GM12878 (cell line): ENCODE results near the gene CAMK1. TPM values are rescaled to one million over a fixed set of nuclear protein-coding genes. Genes with fewer than 3 reads are reported as not detected.
A peak's percentile ranks its signal among the peaks of the same experiment; 100 is the strongest.

Experiments used
- ATAC-seq: fragments of 200-7000 bp; cut with Tn5 transposase; 3 replicates; pipeline ENCODE4 v1.9.1; 2020; ENCODE audit warnings: mild to moderate bottlenecking, moderate library complexity
- BruUV-seq: library from RNA; stranded (reverse); fragments of 400-500 nt; replicated peaks from 2 replicates; lab custom pipeline; 2021; lab: Mats Ljungman, UMichigan
- CTCF ChIA-PET: fragments of 300-600 bp; sonication (Branson Sonifier 250); formaldehyde crosslinking; extraction: SDS; loops from one replicate; lab custom pipeline; 2021; ENCODE audit warnings: inconsistent platforms; lab: Yijun Ruan, JAX
- POLR2A ChIA-PET: fragments of 350-600 bp; formaldehyde crosslinking; extraction: SDS; loops from one replicate; lab custom pipeline; 2021; ENCODE audit warnings: inconsistent platforms; lab: Charles Lee
- RAD21 ChIA-PET: fragments of 300-600 bp; sonication (Branson Sonifier 250); formaldehyde crosslinking; loops from one replicate; lab custom pipeline; 2023; ENCODE audit warnings: antibody characterized with exemption; ENCODE audit not compliant: unreplicated experiment; lab: Charles Lee
- SMC1A ChIA-PET: fragments of 300-600 bp; sonication (Branson Sonifier 250); formaldehyde crosslinking; loops from one replicate; lab custom pipeline; 2023; ENCODE audit not compliant: unreplicated experiment, uncharacterized antibody; lab: Charles Lee
- DNase-seq: peaks from one replicate; pipeline ENCODE4 v3.0.0-alpha.2; 2011; ENCODE audit warnings: low read depth, low spot score
- FAIRE-seq: peaks from 3 replicates; lab custom pipeline; 2011; peaks lifted over from hg19 to GRCh38; lab: Jason Lieb, UNC
- H2AFZ ChIP-seq: 2 replicates; pipeline ENCODE4 v1.6.0; 2011; ENCODE audit warnings: low read depth, low read length, control low read depth; ENCODE audit not compliant: control insufficient read depth
- H3K27ac ChIP-seq: 2 replicates; pipeline ENCODE4 v1.5.1; 2011; ENCODE audit warnings: control low read depth; ENCODE audit not compliant: control insufficient read depth, insufficient read depth
- H3K27me3 ChIP-seq, 2 experiments: replicated peaks in 1 of 2; 2 replicates each; pipeline versions ENCODE4 v1.6.0 to v1.6.1; 2011; ENCODE audit warnings: low read length in 1 of 2; ENCODE audit not compliant: control insufficient read depth in 2 of 2, insufficient read depth in 2 of 2
- H3K36me3 ChIP-seq, 2 experiments: 2 replicates each; pipeline ENCODE4 v1.5.1; 2011; ENCODE audit warnings: low read length in 1 of 2; ENCODE audit not compliant: control insufficient read depth in 2 of 2, insufficient read depth in 2 of 2
- H3K4me1 ChIP-seq: 2 replicates; pipeline ENCODE4 v1.6.1; 2011; ENCODE audit warnings: mild to moderate bottlenecking, low read length, moderate library complexity, mixed read lengths; ENCODE audit not compliant: control insufficient read depth, insufficient read depth
- H3K4me2 ChIP-seq: 2 replicates; pipeline ENCODE4 v1.6.0; 2011; ENCODE audit warnings: control low read depth; ENCODE audit not compliant: control insufficient read depth, insufficient read depth
- H3K4me3 ChIP-seq: fragments of 200-600 bp; sonication (generic); 2 replicates; pipeline ENCODE4 v1.5.1; 2016
- H3K79me2 ChIP-seq: 2 replicates; pipeline ENCODE4 v1.6.0; 2011; ENCODE audit warnings: low read length; ENCODE audit not compliant: control insufficient read depth, insufficient read depth
- H3K9ac ChIP-seq: 2 replicates; pipeline ENCODE4 v1.8.0; 2011; ENCODE audit warnings: low read length, control low read depth, mixed read lengths; ENCODE audit not compliant: control insufficient read depth, insufficient read depth
- H3K9me3 ChIP-seq: replicated peaks from 3 replicates; pipeline ENCODE4 v1.5.1; 2011; ENCODE audit warnings: mild to moderate bottlenecking, low read length; ENCODE audit not compliant: control insufficient read depth, insufficient read depth
- H4K20me1 ChIP-seq: 2 replicates; pipeline ENCODE4 v1.6.0; 2011; ENCODE audit not compliant: control insufficient read depth, insufficient read depth
- CHD1 ChIP-seq: IDR thresholded peaks from 2 replicates; pipeline ENCODE4 v1.6.1; 2012; ENCODE audit warnings: low read depth, low read length, improper control_type of control experiment
- IRF4 ChIP-seq: IDR thresholded peaks from 2 replicates; pipeline ENCODE4 v1.6.1; 2011; ENCODE audit warnings: low read depth, low read length
- MEF2A ChIP-seq: IDR thresholded peaks from 2 replicates; pipeline ENCODE4 v1.6.1; 2011; ENCODE audit warnings: low read depth, mild to moderate bottlenecking, low read length, moderate library complexity; ENCODE audit not compliant: insufficient read depth
- NR2F1 ChIP-seq: fragments of 450-650 bp; conservative IDR thresholded peaks from 2 replicates; pipeline ENCODE4 v1.6.1; 2017; ENCODE audit warnings: mild to moderate bottlenecking
- PAX8 ChIP-seq: fragments of 450-650 bp; IDR thresholded peaks from 2 replicates; pipeline ENCODE4 v1.6.1; 2017; ENCODE audit warnings: mild to moderate bottlenecking, moderate library complexity
- SMAD1 ChIP-seq: fragments of 450-650 bp; IDR thresholded peaks from 2 replicates; pipeline ENCODE4 v1.6.1; 2018; ENCODE audit warnings: mild to moderate bottlenecking, low read depth; ENCODE audit not compliant: partially characterized antibody
- SP1 ChIP-seq: IDR thresholded peaks from one replicate; pipeline ENCODE4 v1.6.1; 2011; ENCODE audit warnings: low read depth, low read length
- STAT1 ChIP-seq: fragments of 450-650 bp; conservative IDR thresholded peaks from 2 replicates; pipeline ENCODE4 v1.6.1; 2014; ENCODE audit warnings: antibody characterized with exemption, mild to moderate bottlenecking
- YY1 ChIP-seq: IDR thresholded peaks from 2 replicates; pipeline ENCODE4 v1.6.1; 2011; ENCODE audit warnings: low read depth, mild to moderate bottlenecking, low read length
- WGBS: methylation state at CpG from one replicate; pipeline ENCODE4 v1.1.6; 2016; ENCODE audit warnings: low lambda C conversion rate; ENCODE audit not compliant: insufficient replicate concordance, insufficient coverage; ENCODE audit errors: missing lambda C conversion rate; 5-methylcytosine and 5-hydroxymethylcytosine counted together
- in situ Hi-C: fragments of 300-500 bp; cut with MboI; formaldehyde crosslinking; loops from 9 replicates; pipeline ENCODE4 v1.14.3; 2018; ENCODE audit warnings: mixed read lengths
- intact Hi-C: fragments of 100-400 bp; cut with micrococcal nuclease; formaldehyde crosslinking; loops from one replicate; pipeline ENCODE4 v1.14.2; 2022; ENCODE audit not compliant: unreplicated experiment
- polyA plus RNA-seq, 11 experiments: library from polyadenylated mRNA; depleted of rRNA in 4 of 11; unstranded in 6 of 11; stranded (reverse) in 5 of 11; fragments of >200 nt; fragmentation: Nextera tagmentation in 4 of 11; fragmentation: Illumina TruSeq in 1 of 11; extraction: Ambion mirVana in 4 of 11; extraction: Trizol in 1 of 11; gene quantifications; 1 replicate in 1 of 11; 2 replicates in 10 of 11; pipeline versions ENCODE4 v1.2.1 to v1.2.3, GENCODE V29; 2011 to 2016; ENCODE audit warnings: inconsistent platforms in 2 of 11, missing spikeins in 2 of 11, low read depth in 1 of 11
- total RNA-seq, 4 experiments: library from RNA; depleted of rRNA in 3 of 4; stranded (reverse); fragments of >200 nt in 3 of 4; fragmentation: Illumina TruSeq in 1 of 4; extraction: Trizol in 1 of 4; gene quantifications; 2 replicates each; pipeline versions ENCODE4 v1.2.1 to v1.2.3, GENCODE V29; 2013 to 2021
- TF ChIP-seq, protein P1 (sequence below): fragments of 150-350 bp; IDR thresholded peaks from 2 replicates; pipeline ENCODE4 v1.6.1; 2014; ENCODE audit warnings: mild to moderate bottlenecking, low read depth, low read length
- TF ChIP-seq, protein P2 (sequence below): fragments of 450-650 bp; IDR thresholded peaks from 2 replicates; pipeline ENCODE4 v1.6.1; 2017; ENCODE audit warnings: mild to moderate bottlenecking, moderate library complexity
- TF ChIP-seq, protein P3 (sequence below): IDR thresholded peaks from 2 replicates; pipeline ENCODE4 v1.6.1; 2012; ENCODE audit warnings: low read depth, low read length, improper control_type of control experiment

Gene CAMK1
- total and polyA plus RNA-seq, 10 of the 15 experiments (the other 5 are each of a cell fraction or from before 2014, with no cell fraction given) = 0.24 to 2.1 (median 0.51) TPM; not detected in 2

DNA sequence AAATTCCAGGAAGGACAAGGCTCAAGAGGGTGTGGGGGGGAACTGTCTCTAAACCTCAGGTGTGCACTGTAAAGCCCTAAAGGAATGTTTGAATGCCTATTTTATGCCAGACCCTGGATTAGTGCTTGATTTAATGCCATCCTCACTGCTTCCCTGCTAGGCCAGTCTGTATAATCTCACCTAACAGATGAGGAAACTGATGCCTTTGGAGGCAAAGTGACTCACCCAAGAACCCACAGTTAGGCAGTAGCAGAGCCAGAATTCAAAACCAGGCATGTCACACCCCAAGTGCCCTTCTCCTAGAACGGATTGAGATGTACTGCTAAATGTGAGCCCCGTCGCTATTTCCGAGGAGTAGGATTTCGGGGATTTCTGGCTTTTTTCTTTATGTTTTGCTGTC is 7.8 kb downstream of the CAMK1 start:
- Histone ChIP-seq H3K9me3 (no peaks in the 10 kb centered on the region), H3K79me2 (no peaks in the 10 kb centered on the region), H4K20me1 (no peaks in the 10 kb centered on the region), H3K9ac (no peak overlapping the region), H3K27me3 (no peaks in the 10 kb centered on the region), H3K27ac (no peak overlapping the region), H3K4me2 (no peak overlapping the region), H2AFZ (no peak overlapping the region), H3K36me3 (peaks cover 0 to 2% of the 10 kb centered on the region in 2 experiments; a peak in 3 of 4 replicates), H3K4me3 (no peak overlapping the region), H3K4me1 (no peaks in the 10 kb centered on the region)
- ChIA-PET CTCF (no interaction called here), POLR2A (interaction anchor here (0.5 kb wide), 1 partner anchor 336 kb away, joined by 5 read pairs; no protein-coding TSS in a partner anchor), RAD21 (no interaction called here), SMC1A (no interaction called here)
- TSS peak; percentile 32 for BruUV-seq
- in situ Hi-C loops = no loop called here
- intact Hi-C loops = no loop called here
- no peak for FAIRE-seq
- TF ChIP-seq PAX8 (no peak), SMAD1 (no peak), IRF4 (no peak), SP1 (no peak)
- ATAC-seq = no peak
- 97% methylated on average over 5 of the region's 5 CpGs for WGBS
- DNase-seq = no peak

DNA sequence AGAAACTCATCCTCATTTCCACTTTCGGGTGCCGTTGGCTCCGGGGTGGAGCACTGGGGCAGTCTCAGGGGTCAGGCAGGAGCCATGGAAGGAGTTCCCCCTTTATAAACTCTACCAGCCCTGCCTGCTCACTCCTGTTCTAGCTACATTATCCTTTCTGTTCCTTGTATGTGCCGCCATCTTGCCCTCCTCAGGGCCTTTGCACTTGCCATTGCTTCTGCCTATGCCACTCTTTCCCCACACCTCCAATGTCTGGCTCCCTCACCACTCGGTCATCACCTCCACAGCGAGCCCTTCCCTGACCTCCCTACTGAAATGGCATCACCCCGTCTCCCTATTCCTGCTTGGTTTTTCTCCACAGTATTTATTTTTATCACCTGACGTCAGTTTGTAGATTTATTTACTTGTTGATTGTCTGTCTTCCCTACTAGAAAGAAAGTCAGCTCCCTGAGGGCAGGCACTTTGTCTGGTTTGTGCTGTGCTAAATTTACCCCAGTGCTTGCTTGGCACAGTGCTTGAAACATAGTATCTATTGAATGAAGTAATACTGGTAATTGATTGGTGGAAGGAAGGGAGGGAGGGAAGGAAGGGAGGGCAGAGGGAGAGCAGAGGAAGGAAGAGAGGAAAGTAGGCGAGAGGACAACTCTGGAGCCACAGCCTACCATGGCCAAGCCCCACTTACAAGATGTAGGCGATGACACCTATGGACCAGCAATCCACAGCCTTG is 8.8 kb downstream of the CAMK1 start:
- in situ Hi-C loops = no loop called here
- Histone ChIP-seq H3K9me3 (no peaks in the 10 kb centered on the region), H2AFZ (no peak overlapping the region), H4K20me1 (no peaks in the 10 kb centered on the region), H3K4me2 (no peak overlapping the region), H3K9ac (no peak overlapping the region), H3K27me3 (no peaks in the 10 kb centered on the region), H3K4me3 (no peak overlapping the region), H3K4me1 (no peaks in the 10 kb centered on the region), H3K79me2 (no peaks in the 10 kb centered on the region), H3K36me3 (peaks cover 0 to 2% of the 10 kb centered on the region in 2 experiments; a peak in 3 of 4 replicates), H3K27ac (no peak overlapping the region)
- ChIA-PET CTCF (no interaction called here), SMC1A (no interaction called here), RAD21 (no interaction called here), POLR2A (no interaction called here)
- no peak for DNase-seq
- WGBS = 91% methylated on average over 10 of the region's 10 CpGs
- ATAC-seq = no peak
- FAIRE-seq = no peak
- BruUV-seq = no TSS peak
- intact Hi-C loops = no loop called here
- TF ChIP-seq, protein P1, sequence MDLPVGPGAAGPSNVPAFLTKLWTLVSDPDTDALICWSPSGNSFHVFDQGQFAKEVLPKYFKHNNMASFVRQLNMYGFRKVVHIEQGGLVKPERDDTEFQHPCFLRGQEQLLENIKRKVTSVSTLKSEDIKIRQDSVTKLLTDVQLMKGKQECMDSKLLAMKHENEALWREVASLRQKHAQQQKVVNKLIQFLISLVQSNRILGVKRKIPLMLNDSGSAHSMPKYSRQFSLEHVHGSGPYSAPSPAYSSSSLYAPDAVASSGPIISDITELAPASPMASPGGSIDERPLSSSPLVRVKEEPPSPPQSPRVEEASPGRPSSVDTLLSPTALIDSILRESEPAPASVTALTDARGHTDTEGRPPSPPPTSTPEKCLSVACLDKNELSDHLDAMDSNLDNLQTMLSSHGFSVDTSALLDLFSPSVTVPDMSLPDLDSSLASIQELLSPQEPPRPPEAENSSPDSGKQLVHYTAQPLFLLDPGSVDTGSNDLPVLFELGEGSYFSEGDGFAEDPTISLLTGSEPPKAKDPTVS = no peak
- TF ChIP-seq, protein P2, sequence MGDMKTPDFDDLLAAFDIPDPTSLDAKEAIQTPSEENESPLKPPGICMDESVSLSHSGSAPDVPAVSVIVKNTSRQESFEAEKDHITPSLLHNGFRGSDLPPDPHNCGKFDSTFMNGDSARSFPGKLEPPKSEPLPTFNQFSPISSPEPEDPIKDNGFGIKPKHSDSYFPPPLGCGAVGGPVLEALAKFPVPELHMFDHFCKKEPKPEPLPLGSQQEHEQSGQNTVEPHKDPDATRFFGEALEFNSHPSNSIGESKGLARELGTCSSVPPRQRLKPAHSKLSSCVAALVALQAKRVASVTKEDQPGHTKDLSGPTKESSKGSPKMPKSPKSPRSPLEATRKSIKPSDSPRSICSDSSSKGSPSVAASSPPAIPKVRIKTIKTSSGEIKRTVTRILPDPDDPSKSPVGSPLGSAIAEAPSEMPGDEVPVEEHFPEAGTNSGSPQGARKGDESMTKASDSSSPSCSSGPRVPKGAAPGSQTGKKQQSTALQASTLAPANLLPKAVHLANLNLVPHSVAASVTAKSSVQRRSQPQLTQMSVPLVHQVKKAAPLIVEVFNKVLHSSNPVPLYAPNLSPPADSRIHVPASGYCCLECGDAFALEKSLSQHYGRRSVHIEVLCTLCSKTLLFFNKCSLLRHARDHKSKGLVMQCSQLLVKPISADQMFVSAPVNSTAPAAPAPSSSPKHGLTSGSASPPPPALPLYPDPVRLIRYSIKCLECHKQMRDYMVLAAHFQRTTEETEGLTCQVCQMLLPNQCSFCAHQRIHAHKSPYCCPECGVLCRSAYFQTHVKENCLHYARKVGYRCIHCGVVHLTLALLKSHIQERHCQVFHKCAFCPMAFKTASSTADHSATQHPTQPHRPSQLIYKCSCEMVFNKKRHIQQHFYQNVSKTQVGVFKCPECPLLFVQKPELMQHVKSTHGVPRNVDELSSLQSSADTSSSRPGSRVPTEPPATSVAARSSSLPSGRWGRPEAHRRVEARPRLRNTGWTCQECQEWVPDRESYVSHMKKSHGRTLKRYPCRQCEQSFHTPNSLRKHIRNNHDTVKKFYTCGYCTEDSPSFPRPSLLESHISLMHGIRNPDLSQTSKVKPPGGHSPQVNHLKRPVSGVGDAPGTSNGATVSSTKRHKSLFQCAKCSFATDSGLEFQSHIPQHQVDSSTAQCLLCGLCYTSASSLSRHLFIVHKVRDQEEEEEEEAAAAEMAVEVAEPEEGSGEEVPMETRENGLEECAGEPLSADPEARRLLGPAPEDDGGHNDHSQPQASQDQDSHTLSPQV = no peak
- TF ChIP-seq, protein P3, sequence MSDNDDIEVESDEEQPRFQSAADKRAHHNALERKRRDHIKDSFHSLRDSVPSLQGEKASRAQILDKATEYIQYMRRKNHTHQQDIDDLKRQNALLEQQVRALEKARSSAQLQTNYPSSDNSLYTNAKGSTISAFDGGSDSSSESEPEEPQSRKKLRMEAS = no peak
- TF ChIP-seq STAT1 (no peak), NR2F1 (no peak), CHD1 (no peak), MEF2A (no peak), YY1 (no peak)
